ENCODE data around the gene ACTN4.

DNA sequence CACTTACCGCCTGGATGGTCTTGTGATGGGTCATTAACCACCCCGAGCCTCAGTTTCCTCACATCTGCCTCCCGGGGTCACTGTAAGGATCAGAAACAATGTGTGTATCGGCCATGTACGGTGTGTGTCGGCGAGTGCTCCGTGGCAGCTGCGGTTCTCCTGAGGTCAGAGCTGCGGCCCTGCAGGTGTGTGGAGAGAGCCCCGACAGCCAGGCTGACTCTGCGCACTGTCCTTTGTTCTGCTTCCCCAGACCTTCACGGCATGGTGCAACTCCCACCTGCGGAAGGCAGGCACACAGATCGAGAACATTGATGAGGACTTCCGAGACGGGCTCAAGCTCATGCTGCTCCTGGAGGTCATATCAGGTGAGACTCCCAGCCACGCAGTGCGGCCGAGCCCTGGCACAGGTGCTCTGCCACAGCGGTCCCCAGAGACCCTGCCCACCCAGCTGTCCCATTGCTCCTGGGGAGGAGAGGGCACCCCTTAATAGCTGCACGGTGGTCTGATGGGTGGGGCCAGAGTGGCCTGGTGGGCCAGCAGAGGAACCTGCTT lies 53.0 kb downstream of the ACTN4 start:
- TF ChIP-seq, protein P1, sequence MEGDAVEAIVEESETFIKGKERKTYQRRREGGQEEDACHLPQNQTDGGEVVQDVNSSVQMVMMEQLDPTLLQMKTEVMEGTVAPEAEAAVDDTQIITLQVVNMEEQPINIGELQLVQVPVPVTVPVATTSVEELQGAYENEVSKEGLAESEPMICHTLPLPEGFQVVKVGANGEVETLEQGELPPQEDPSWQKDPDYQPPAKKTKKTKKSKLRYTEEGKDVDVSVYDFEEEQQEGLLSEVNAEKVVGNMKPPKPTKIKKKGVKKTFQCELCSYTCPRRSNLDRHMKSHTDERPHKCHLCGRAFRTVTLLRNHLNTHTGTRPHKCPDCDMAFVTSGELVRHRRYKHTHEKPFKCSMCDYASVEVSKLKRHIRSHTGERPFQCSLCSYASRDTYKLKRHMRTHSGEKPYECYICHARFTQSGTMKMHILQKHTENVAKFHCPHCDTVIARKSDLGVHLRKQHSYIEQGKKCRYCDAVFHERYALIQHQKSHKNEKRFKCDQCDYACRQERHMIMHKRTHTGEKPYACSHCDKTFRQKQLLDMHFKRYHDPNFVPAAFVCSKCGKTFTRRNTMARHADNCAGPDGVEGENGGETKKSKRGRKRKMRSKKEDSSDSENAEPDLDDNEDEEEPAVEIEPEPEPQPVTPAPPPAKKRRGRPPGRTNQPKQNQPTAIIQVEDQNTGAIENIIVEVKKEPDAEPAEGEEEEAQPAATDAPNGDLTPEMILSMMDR (IDR thresholded peaks at IDR 0.05), result no peak
- no peak for TF ChIP-seq EZH2 (IDR thresholded peaks at IDR 0.05; ENCODE audit: borderline replicate concordance, insufficient read depth, low read depth, low read length, poor library complexity, severe bottlenecking)

All from B cell (primary cell).